Measurements from ENCODE around the gene ADAM10.

DNA sequence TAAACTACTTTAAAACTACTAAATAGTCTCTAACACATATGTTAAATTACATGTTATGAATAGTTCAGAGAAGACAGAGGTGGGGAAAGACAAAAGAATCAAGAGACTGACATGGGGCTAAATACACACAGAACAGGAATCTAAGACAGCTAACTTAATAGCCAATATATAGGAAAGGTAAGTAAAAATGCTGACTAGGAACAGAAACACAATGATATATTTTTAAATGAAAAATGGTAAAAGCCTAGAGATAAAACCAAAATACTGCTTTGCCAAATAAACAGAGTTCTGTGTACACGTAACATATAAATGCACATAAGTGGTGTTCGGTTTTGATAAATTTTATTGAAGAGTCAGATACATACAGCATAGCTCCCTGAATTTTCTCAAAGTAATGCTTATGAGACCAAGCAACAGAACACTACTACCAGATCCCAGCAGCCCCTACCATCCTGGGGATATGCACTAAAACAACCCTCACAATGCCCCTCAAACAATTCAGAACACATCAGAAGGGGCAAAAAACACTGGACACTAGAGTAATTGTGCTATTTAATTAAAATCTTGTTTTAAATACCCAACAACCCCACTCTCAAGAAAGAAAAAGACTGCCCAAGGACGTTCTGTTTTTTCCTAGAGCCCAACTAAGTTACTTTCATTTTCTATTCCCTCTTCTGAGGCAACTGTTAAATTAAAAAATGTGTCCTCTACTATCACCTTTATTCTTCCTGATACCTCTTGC lies 121.1 kb downstream of the ADAM10 start:
- TF ChIP-seq, protein P1, sequence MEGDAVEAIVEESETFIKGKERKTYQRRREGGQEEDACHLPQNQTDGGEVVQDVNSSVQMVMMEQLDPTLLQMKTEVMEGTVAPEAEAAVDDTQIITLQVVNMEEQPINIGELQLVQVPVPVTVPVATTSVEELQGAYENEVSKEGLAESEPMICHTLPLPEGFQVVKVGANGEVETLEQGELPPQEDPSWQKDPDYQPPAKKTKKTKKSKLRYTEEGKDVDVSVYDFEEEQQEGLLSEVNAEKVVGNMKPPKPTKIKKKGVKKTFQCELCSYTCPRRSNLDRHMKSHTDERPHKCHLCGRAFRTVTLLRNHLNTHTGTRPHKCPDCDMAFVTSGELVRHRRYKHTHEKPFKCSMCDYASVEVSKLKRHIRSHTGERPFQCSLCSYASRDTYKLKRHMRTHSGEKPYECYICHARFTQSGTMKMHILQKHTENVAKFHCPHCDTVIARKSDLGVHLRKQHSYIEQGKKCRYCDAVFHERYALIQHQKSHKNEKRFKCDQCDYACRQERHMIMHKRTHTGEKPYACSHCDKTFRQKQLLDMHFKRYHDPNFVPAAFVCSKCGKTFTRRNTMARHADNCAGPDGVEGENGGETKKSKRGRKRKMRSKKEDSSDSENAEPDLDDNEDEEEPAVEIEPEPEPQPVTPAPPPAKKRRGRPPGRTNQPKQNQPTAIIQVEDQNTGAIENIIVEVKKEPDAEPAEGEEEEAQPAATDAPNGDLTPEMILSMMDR (IDR thresholded peaks at IDR 0.05; ENCODE audit: low read length), result no peak
- TF ChIP-seq EZH2 (IDR thresholded peaks at IDR 0.05; ENCODE audit: borderline replicate concordance, low read length), result no peak

All from OCI-LY1 (cell line).